DND-41 (cell line): ENCODE measurements around the gene CD151.

Experiments used
- CTCF ChIP-seq: IDR thresholded peaks from 2 replicates; pipeline ENCODE4 v1.5.1; 2012; ENCODE audit warnings: borderline replicate concordance, low read length, moderate library complexity, mild to moderate bottlenecking; ENCODE audit not compliant: poor library complexity, severe bottlenecking; ENCODE audit errors: extremely low read depth
- EZH2 ChIP-seq: IDR thresholded peaks from 3 replicates; pipeline ENCODE4 v1.6.1; 2012; ENCODE audit warnings: borderline replicate concordance, low read depth, mild to moderate bottlenecking, moderate library complexity, low read length, inconsistent platforms; ENCODE audit not compliant: severe bottlenecking

DNA sequence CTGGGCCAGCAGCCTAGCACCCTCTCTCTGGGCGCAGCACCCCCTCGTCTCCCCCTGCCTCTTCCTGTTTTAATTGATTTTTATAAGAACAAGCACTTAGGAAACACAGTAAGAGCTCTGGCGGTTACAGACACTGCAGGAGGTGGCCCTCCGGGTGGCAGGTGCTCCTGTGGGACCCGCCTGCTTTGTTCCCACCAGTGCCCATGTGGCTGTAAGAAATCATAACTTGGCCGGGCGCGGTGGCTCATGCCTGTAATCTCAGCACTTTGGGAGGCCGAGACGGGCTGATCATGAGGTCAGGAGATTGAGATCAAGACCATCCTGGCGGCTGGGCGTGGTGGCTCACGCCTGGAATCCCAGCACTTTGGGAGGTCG, 28.3 kb downstream of the CD151 start:
- TF ChIP-seq EZH2: no peak
- no peak for TF ChIP-seq CTCF
